ENCODE data around the gene KIF17. TPM values are rescaled to one million over a fixed set of nuclear protein-coding genes. Genes with fewer than 3 reads are reported as not detected.

Gene KIF17
- polyA plus RNA-seq, 2 of the 4 experiments (the other 2 are of a cell fraction), result 0.78 to 1.0 TPM

GRCh38 chr1:20729155-20729931 is 11.5 kb upstream of the KIF17 start:
- no peak for FAIRE-seq
- TF ChIP-seq ZSCAN20 (CRISPR knock-in tag; IDR thresholded peaks at IDR 0.05), result no peak
- no peak for TF ChIP-seq RNF2 (IDR thresholded peaks at IDR 0.05; ENCODE audit: borderline replicate concordance, low read depth)
- no peak for DNase-seq (ENCODE audit: low read depth in 1 of 2, low spot score in 1 of 2)
- ChIA-PET CTCF (interaction anchor here (0.6 to 1.5 kb wide), 2 partner anchors 11 to 27 kb away, joined by 3 read pairs; partner anchors contain the start of gene KIF17), POLR2A (no interaction called here)
- ATAC-seq, result no peak
- H3K9me3 ChIP-seq, result no peaks in the 10 kb centered on the region
- H3K4me1 ChIP-seq, result peaks cover 20% of the 10 kb centered on the region
- no peak overlapping the region for H3K4me3 ChIP-seq
- H3K27ac ChIP-seq, result no peak overlapping the region
- H3K4me2 ChIP-seq, result no peak overlapping the region
- 81% methylated on average over 7 of the region's 14 CpGs for WGBS (ENCODE audit: missing lambda C conversion rate)

GRCh38 chr1:20728371-20729154 is 10.8 kb upstream of the KIF17 start:
- no peak for ATAC-seq
- ChIA-PET POLR2A (no interaction called here), CTCF (interaction anchor here (0.6 to 1.5 kb wide), 2 partner anchors 10 to 27 kb away, joined by 3 read pairs; partner anchors contain the start of gene KIF17)
- Histone ChIP-seq H3K4me1 (peaks cover 12% of the 10 kb centered on the region), H3K9me3 (no peaks in the 10 kb centered on the region), H3K4me2 (no peak overlapping the region), H3K27ac (no peak overlapping the region), H3K4me3 (no peak overlapping the region)
- DNase-seq (ENCODE audit: low read depth in 1 of 2, low spot score in 1 of 2), result no peak
- TF ChIP-seq ZFP36 (IDR thresholded peaks at IDR 0.05; ENCODE audit: borderline replicate concordance, partially characterized antibody) (peak; percentile 50), NPAS2 (CRISPR knock-in tag; IDR thresholded peaks at IDR 0.05; ENCODE audit: borderline replicate concordance) (no peak)
- FAIRE-seq, result no peak
- WGBS (ENCODE audit: missing lambda C conversion rate), result 84% methylated on average over 7 of the region's 9 CpGs

GRCh38 chr1:20727746-20728316 is 10.0 kb upstream of the KIF17 start:
- ATAC-seq (no peak), FAIRE-seq (no peak), DNase-seq (ENCODE audit: low read depth in 1 of 2, low spot score in 1 of 2) (no peak)
- TF ChIP-seq HMGXB4 (CRISPR knock-in tag; IDR thresholded peaks at IDR 0.05; ENCODE audit: borderline replicate concordance) (no peak), RAD21 (conservative IDR thresholded peaks at IDR 0.05 in 1 of 2, IDR thresholded peaks at IDR 0.05 in 1 of 2) (0 out of 5 replicates have a peak, but pooled peaks have one; percentile 4 to 13)
- WGBS (ENCODE audit: missing lambda C conversion rate), result 84% methylated on average over 9 of the region's 13 CpGs
- CTCF ChIA-PET, result interaction anchor here (1.5 to 2.1 kb wide), 2 partner anchors 26 to 31 kb away, joined by 3 to 6 read pairs; no protein-coding TSS in a partner anchor
- Histone ChIP-seq H3K4me1 (peaks cover 9% of the 10 kb centered on the region; the same call in 1 of the 3 replicates), H3K4me2 (no peak overlapping the region), H3K27ac (0 out of 6 replicates have a peak overlapping the region, but pooled peaks of 1 of the 2 experiments have one; percentile 12), H3K4me3 (no peak overlapping the region), H3K9me3 (no peaks in the 10 kb centered on the region)
- POLR2A ChIA-PET, result no interaction called here

- TF ChIP-seq NPAS2 (CRISPR knock-in tag; IDR thresholded peaks at IDR 0.05; ENCODE audit: borderline replicate concordance) (no peak), CHD2 (IDR thresholded peaks at IDR 0.05; ENCODE audit: low read length, partially characterized antibody) (no peak), E2F6 (IDR thresholded peaks at IDR 0.05; ENCODE audit: borderline replicate concordance, low read depth) (no peak), CHD4 (IDR thresholded peaks at IDR 0.05; ENCODE audit: borderline replicate concordance) (no peak), FOSB (CRISPR knock-in tag; IDR thresholded peaks at IDR 0.05) (no peak), MAX (IDR thresholded peaks at IDR 0.05) (no peak), JUN (IDR thresholded peaks at IDR 0.05) (no peak), RNF2 (IDR thresholded peaks at IDR 0.05; ENCODE audit: borderline replicate concordance, low read depth) (no peak)
- DNase-seq (ENCODE audit: low read depth in 1 of 2, low spot score in 1 of 2) (no peak), ATAC-seq (no peak), FAIRE-seq (no peak)
- CTCF ChIA-PET, result interaction anchor here (2.1 kb wide), 1 partner anchor 30 kb away, joined by 6 read pairs; no protein-coding TSS in a partner anchor
- Histone ChIP-seq H3K4me2 (no peak overlapping the region), H3K9me3 (no peaks in the 10 kb centered on the region), H3K4me3 (no peak overlapping the region), H3K27ac (0 out of 6 replicates have a peak overlapping the region, but pooled peaks of 1 of the 2 experiments have one; percentile 12), H3K4me1 (peaks cover 9% of the 10 kb centered on the region; the same call in 1 of the 3 replicates)
- POLR2A ChIA-PET, result no interaction called here
- 95% methylated on average over 8 of the region's 17 CpGs for WGBS (ENCODE audit: missing lambda C conversion rate)
Measured at GRCh38 chr1:20726932-20727745, 9.3 kb upstream of the KIF17 start.
